Astrocyte of the cerebellum (primary cell): ENCODE results near the gene NOTCH3.

Experiments
- DNase-seq: peaks from one replicate; pipeline ENCODE4 v3.0.0-alpha.2; 2011; ENCODE audit warnings: low read depth
- H3K4me3 ChIP-seq: 2 replicates; pipeline ENCODE4 v1.5.1; 2011; ENCODE audit warnings: mild to moderate bottlenecking, low read depth, low read length, moderate library complexity
- CTCF ChIP-seq: IDR thresholded peaks from 2 replicates; pipeline ENCODE4 v1.5.1; 2012; ENCODE audit warnings: low read length, low read depth, moderate library complexity, mild to moderate bottlenecking; ENCODE audit errors: missing control alignments
- in situ Hi-C: cut with HindIII; loops from 2 replicates; pipeline ENCODE4 v1.10.0; 2017; ENCODE audit warnings: low sequenced_read_pairs

Gene NOTCH3

GRCh38 chr19:15243236-15243957, 42.6 kb upstream of the NOTCH3 start:
- no peak for DNase-seq
- TF ChIP-seq CTCF, result no peak
- no peak overlapping the region for H3K4me3 ChIP-seq
- in situ Hi-C loops, result loop anchor here (10.0 kb wide), 1 partner anchor 59 kb away; no protein-coding TSS in a partner anchor

GRCh38 chr19:15241259-15241910, 40.6 kb upstream of the NOTCH3 start:
- in situ Hi-C loops, result loop anchor here (10.0 kb wide), 1 partner anchor 57 kb away; no protein-coding TSS in a partner anchor

GRCh38 chr19:15240515-15240914, 39.7 kb upstream of the NOTCH3 start:
- in situ Hi-C loops, result loop anchor here (10.0 kb wide), 1 partner anchor 56 kb away; no protein-coding TSS in a partner anchor
- no peak for DNase-seq
- no peak for TF ChIP-seq CTCF
- H3K4me3 ChIP-seq, result no peak overlapping the region

More at GRCh38 chr19:15241259-15241910, 40.6 kb upstream of the NOTCH3 start:
- DNase-seq, result no peak
- no peak overlapping the region for H3K4me3 ChIP-seq
- TF ChIP-seq CTCF, result no peak

GRCh38 chr19:15239337-15239949, 38.6 kb upstream of the NOTCH3 start:
- in situ Hi-C loops, result no loop called here
- no peak for TF ChIP-seq CTCF

GRCh38 chr19:15238639-15239155, 37.9 kb upstream of the NOTCH3 start:
- DNase-seq, result no peak
- TF ChIP-seq CTCF, result no peak
- H3K4me3 ChIP-seq, result no peak overlapping the region
- in situ Hi-C loops, result no loop called here

More at GRCh38 chr19:15239337-15239949, 38.6 kb upstream of the NOTCH3 start:
- no peak for DNase-seq
- H3K4me3 ChIP-seq, result no peak overlapping the region

- in situ Hi-C loops, result no loop called here
These were observed 37.2 kb upstream of the NOTCH3 start for GRCh38 chr19:15237759-15238638.

More at GRCh38 chr19:15237759-15238638, 37.2 kb upstream of the NOTCH3 start:
- DNase-seq, result no peak
- H3K4me3 ChIP-seq, result no peak overlapping the region
- no peak for TF ChIP-seq CTCF
